Esophagus squamous epithelium (tissue), 5 donors: ENCODE data around the gene NAV2. TPM values are rescaled to one million over a fixed set of nuclear protein-coding genes. Genes with fewer than 3 reads are reported as not detected.
"Not testable (repeated sequence)": the region's sequence is repeated elsewhere in the genome, so short reads cannot be mapped to it uniquely, and the experiment has no call there.

Experiments used
- DNase-seq: peaks from one replicate; lab custom pipeline; 2025; lab: John Stamatoyannopoulos, UW
- H3K27ac ChIP-seq, 4 donors: fragments of 200-600 bp; sonication (generic); one replicate each; pipeline ENCODE4 v1.5.1; 2016 to 2019; ENCODE audit warnings: mild to moderate bottlenecking in 1 of 4
- H3K27me3 ChIP-seq, 4 donors: fragments of 200-600 bp; sonication (generic); 1 replicate in 3 of 4; 2 replicates in 1 of 4; pipeline versions ENCODE4 v1.5.1 to v1.6.0; 2017 to 2021; ENCODE audit warnings: antibody characterized with exemption in 1 of 4
- H3K36me3 ChIP-seq, 3 donors: fragments of 200-600 bp; sonication (generic); one replicate each; pipeline ENCODE4 v1.5.1; 2016 to 2019
- H3K4me1 ChIP-seq, 3 donors: fragments of 200-600 bp; sonication (generic); one replicate each; pipeline ENCODE4 v1.5.1; 2017 to 2019
- H3K4me3 ChIP-seq, 4 donors: fragments of 200-600 bp; sonication (generic); 1 replicate in 3 of 4; 2 replicates in 1 of 4; pipeline ENCODE4 v1.5.1; 2016 to 2019; ENCODE audit warnings: mild to moderate bottlenecking in 2 of 4, moderate library complexity in 1 of 4
- H3K9me3 ChIP-seq, 3 donors: fragments of 200-600 bp; sonication (generic); one replicate each; pipeline ENCODE4 v1.5.1; 2016 to 2019
- POLR2A ChIP-seq, 4 donors: fragments of 450-650 bp; IDR thresholded peaks; one replicate each; pipeline ENCODE4 v1.6.1; 2017; ENCODE audit warnings: antibody characterized with exemption in 4 of 4, mild to moderate bottlenecking in 4 of 4, moderate library complexity in 3 of 4
- WGBS, 2 donors: methylation state at CpG; one replicate each; pipeline ENCODE4 v1.1.5; 2018; 5-methylcytosine and 5-hydroxymethylcytosine counted together
- intact Hi-C: fragments of 100-400 bp; cut with DNase I; formaldehyde crosslinking; loops from one replicate; pipeline ENCODE4 v1.15.0; 2022
- total RNA-seq, 4 donors: library from RNA; depleted of rRNA; stranded (reverse); fragments of >200 nt; gene quantifications; one replicate each; pipeline ENCODE4 v1.1.0, GENCODE V29; 2016
- TF ChIP-seq, protein P1 (sequence below), 6 experiments: fragments of 450-650 bp in 4 of 6; fragments of 200-600 bp in 2 of 6; sonication (generic) in 2 of 6; IDR thresholded peaks; one replicate each; pipeline ENCODE4 v1.5.1; 2016 to 2019; ENCODE audit warnings: antibody characterized with exemption in 6 of 6, mild to moderate bottlenecking in 4 of 6, moderate library complexity in 4 of 6
- donor health status: DM: yes; HTN: yes; CAD: no.

The NAV2 gene
- total RNA-seq, 4 donors from 2014 or later, result 4.9 to 19.1 (median 14.6) TPM

- intact Hi-C loops, result loop anchor here (10.0 kb wide), 1 partner anchor 227 kb away; no protein-coding TSS in a partner anchor
- DNase-seq, result no peak
- peaks cover 0 to 12% (median 5%) of the 10 kb centered on the region in 3 donors for H3K4me1 ChIP-seq
- peaks cover 0 to 14% (median 0%) of the 10 kb centered on the region in 4 donors for H3K27me3 ChIP-seq
- H3K4me3 ChIP-seq, result no peak overlapping the region
- no peaks in the 10 kb centered on the region for H3K36me3 ChIP-seq
- WGBS, 2 donors, result 63 to 76% methylated on average over 4 to 15 of the region's 16 CpGs
- no peaks in the 10 kb centered on the region for H3K9me3 ChIP-seq
- H3K27ac ChIP-seq, result no peak overlapping the region
- TF ChIP-seq POLR2A (IDR thresholded peaks at IDR 0.05), result no peak
- TF ChIP-seq, protein P1, sequence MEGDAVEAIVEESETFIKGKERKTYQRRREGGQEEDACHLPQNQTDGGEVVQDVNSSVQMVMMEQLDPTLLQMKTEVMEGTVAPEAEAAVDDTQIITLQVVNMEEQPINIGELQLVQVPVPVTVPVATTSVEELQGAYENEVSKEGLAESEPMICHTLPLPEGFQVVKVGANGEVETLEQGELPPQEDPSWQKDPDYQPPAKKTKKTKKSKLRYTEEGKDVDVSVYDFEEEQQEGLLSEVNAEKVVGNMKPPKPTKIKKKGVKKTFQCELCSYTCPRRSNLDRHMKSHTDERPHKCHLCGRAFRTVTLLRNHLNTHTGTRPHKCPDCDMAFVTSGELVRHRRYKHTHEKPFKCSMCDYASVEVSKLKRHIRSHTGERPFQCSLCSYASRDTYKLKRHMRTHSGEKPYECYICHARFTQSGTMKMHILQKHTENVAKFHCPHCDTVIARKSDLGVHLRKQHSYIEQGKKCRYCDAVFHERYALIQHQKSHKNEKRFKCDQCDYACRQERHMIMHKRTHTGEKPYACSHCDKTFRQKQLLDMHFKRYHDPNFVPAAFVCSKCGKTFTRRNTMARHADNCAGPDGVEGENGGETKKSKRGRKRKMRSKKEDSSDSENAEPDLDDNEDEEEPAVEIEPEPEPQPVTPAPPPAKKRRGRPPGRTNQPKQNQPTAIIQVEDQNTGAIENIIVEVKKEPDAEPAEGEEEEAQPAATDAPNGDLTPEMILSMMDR (IDR thresholded peaks at IDR 0.05), result peak; percentile 56 to 89 (median 82)
These were observed 415.3 kb downstream of the NAV2 start for GRCh38 chr11:20127671-20128527.

DNA sequence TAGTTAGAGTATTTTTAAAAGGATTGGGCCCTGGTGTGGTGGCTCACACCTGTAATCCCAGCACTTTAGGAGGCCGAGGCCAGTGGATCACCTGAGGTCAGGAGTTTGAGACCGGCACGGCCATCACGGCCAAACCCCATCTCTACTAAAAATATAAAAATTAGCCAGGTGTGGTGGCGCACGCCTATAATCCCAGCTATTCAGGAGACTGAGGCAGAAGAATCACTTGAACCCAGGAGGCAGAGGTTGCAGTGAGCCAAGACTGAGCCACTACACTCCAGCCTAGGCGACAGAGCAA is 415.8 kb downstream of the NAV2 start:
- Histone ChIP-seq H3K4me1 (peaks cover 0 to 12% (median 5%) of the 10 kb centered on the region in 3 donors), H3K27me3 (peaks cover 0 to 20% (median 0%) of the 10 kb centered on the region in 4 donors)
- not testable (repeated sequence) for H3K4me3 ChIP-seq, DNase-seq, H3K27ac ChIP-seq, H3K9me3 ChIP-seq, H3K36me3 ChIP-seq
- intact Hi-C loops, result loop anchor here (10.0 kb wide), 1 partner anchor 226 kb away; no protein-coding TSS in a partner anchor
- 85 to 96% methylated on average over 3 to 7 of the region's 7 CpGs for WGBS, 2 donors

- WGBS, 2 donors, result 87 to 92% methylated on average over 4 of the region's 4 CpGs
- Histone ChIP-seq H3K4me1 (peaks cover 0 to 12% (median 5%) of the 10 kb centered on the region in 3 donors), H3K4me3 (no peak overlapping the region), H3K27me3 (peaks cover 0 to 28% (median 0%) of the 10 kb centered on the region in 4 donors), H3K27ac (no peak overlapping the region), H3K36me3 (no peaks in the 10 kb centered on the region), H3K9me3 (no peaks in the 10 kb centered on the region)
- TF ChIP-seq, protein P1 (IDR thresholded peaks at IDR 0.05), result no peak
- TF ChIP-seq POLR2A (IDR thresholded peaks at IDR 0.05), result no peak
- intact Hi-C loops, result loop anchor here (5.0 to 10.0 kb wide), 3 partner anchors 182 to 565 kb away; no protein-coding TSS in a partner anchor
- DNase-seq, result no peak
These were observed 417.0 kb downstream of the NAV2 start for GRCh38 chr11:20129665-20130064.

DNA sequence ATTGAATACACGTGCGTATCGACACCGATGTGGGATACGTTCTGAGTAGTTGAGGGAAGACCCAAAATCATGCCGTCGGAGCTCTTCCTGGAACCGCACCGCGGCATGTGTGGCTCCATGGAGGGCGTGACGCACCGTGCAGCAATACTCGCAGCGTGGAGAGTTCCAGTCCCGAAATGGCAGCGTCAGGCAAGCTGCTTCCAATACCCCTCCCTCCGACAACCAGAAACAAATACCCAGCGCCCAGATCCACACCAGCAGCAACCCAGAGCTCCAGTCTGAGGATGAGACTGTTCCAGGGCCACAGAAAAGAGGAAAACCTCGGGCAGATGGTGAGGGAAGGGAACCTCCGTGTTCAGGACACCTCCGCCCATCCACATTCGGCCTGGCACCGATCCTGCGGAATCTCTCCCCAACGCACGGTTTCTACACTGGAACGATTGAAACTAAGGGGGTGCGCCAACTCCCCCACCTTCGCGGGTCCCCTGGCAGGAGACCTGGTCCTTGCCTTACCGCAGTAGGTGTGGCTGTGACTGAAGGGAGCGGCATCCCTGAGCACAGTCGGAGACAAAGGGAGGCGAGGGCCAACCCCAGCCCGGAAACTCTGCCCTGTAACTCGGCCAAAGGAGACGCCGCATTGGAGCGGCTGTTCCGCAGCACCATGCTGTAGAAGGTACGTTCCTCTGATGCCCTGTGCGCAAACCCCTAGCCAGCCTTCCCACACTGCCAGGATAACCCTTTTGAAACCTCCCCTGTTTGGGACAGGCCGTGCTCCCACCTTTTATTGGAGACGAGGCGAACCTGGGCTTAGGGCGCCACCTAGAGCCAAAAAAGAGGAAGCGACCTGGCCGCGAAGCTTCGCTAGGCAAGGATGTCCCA is 419.4 kb downstream of the NAV2 start:
- TF ChIP-seq POLR2A (IDR thresholded peaks at IDR 0.05), result no peak
- TF ChIP-seq, protein P1 (IDR thresholded peaks at IDR 0.05), result peak; percentile 39 to 94 (median 84)
- peak overlapping the region in 2 of 4 donors; percentile 18 to 33 for H3K27ac ChIP-seq
- 14 to 34% methylated on average over 18 to 34 of the region's 51 CpGs for WGBS, 2 donors
- no peaks in the 10 kb centered on the region for H3K9me3 ChIP-seq
- intact Hi-C loops, result loop anchor here (5.0 to 10.0 kb wide), 2 partner anchors 185 to 567 kb away; no protein-coding TSS in a partner anchor
- peak overlapping the region; percentile 27 to 67 (median 49) for H3K4me3 ChIP-seq
- DNase-seq, result no peak
- H3K4me1 ChIP-seq, result peaks cover 0 to 12% (median 5%) of the 10 kb centered on the region in 3 donors
- H3K27me3 ChIP-seq, result peaks cover 0 to 28% (median 0%) of the 10 kb centered on the region in 4 donors
- no peaks in the 10 kb centered on the region for H3K36me3 ChIP-seq

DNA sequence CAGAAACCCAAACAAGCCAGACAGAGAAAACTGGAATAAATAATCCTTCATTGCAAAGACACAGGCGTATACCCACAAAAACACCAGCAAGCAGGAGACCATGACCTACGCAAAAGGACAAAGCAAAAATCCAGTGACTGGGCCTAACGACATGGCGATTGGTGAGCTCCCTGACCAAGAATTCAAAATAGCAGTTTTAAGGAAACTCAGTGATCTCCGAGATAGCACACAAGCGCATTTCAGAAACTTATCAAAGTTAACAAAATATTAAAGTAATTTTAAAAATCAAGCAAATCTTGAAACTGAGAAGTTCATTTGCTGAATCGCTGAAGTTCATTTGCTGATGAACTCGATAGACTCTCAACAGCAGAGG is 420.0 kb downstream of the NAV2 start:
- Histone ChIP-seq H3K27ac (no peak overlapping the region), H3K36me3 (no peaks in the 10 kb centered on the region), H3K4me1 (peaks cover 0 to 12% (median 5%) of the 10 kb centered on the region in 3 donors), H3K9me3 (no peaks in the 10 kb centered on the region), H3K4me3 (peak overlapping the region in 3 of 4 donors; percentile 47 to 67 (median 51)), H3K27me3 (peaks cover 0 to 28% (median 0%) of the 10 kb centered on the region in 4 donors)
- intact Hi-C loops, result loop anchor here (5.0 to 10.0 kb wide), 2 partner anchors 185 to 568 kb away; no protein-coding TSS in a partner anchor
- 40 to 45% methylated on average over 8 of the region's 8 CpGs for WGBS, 2 donors
- DNase-seq, result no peak
- TF ChIP-seq POLR2A (IDR thresholded peaks at IDR 0.05), result no peak
- TF ChIP-seq, protein P1 (IDR thresholded peaks at IDR 0.05), result no peak
